IMR-90 (cell line): ENCODE data around the gene A1BG. TPM values are rescaled to one million over a fixed set of nuclear protein-coding genes. Genes with fewer than 3 reads are reported as not detected.

ENCODE experiments used
- ATAC-seq: fragments of 200-7000 bp; cut with Tn5 transposase; 2 replicates; pipeline ENCODE4 v1.9.1; 2020; ENCODE audit warnings: low read depth, mild to moderate bottlenecking, moderate library complexity
- BruUV-seq: library from RNA; stranded (reverse); fragments of 400-500 nt; replicated peaks from 2 replicates; lab custom pipeline; 2021; lab: Mats Ljungman, UMichigan
- CTCF ChIA-PET: fragments of 300-600 bp; formaldehyde crosslinking; extraction: SDS; loops from one replicate; lab custom pipeline; 2021; ENCODE audit warnings: antibody characterized with exemption; lab: Yijun Ruan, JAX
- POLR2A ChIA-PET: fragments of 300-600 bp; sonication (Branson Sonifier 250); formaldehyde crosslinking; loops from one replicate; lab custom pipeline; 2022; ENCODE audit warnings: antibody characterized with exemption; ENCODE audit not compliant: unreplicated experiment; lab: Charles Lee
- DNase-seq: peaks from one replicate; pipeline ENCODE4 v3.0.0; 2013
- H2AFZ ChIP-seq: replicated peaks from 2 replicates; pipeline ENCODE3; 2013; ENCODE audit warnings: low read length, mild to moderate bottlenecking; ENCODE audit not compliant: poor library complexity
- H2AK5ac ChIP-seq: 2 replicates; pipeline ENCODE4 v1.6.1; 2013; ENCODE audit warnings: low read depth, low read length, inconsistent platforms
- H2AK9ac ChIP-seq: replicated peaks from 2 replicates; pipeline ENCODE3; 2013; ENCODE audit warnings: mild to moderate bottlenecking, low read depth, low read length, moderate library complexity; ENCODE audit not compliant: poor library complexity
- H2BK120ac ChIP-seq: 2 replicates; pipeline ENCODE4 v1.6.1; 2013; ENCODE audit warnings: low read depth, low read length, inconsistent platforms
- H2BK15ac ChIP-seq: 3 replicates; pipeline ENCODE4 v1.6.1; 2013; ENCODE audit warnings: low read depth, low read length, inconsistent platforms
- H2BK20ac ChIP-seq: 2 replicates; pipeline ENCODE4 v1.6.1; 2013; ENCODE audit warnings: low read depth, mild to moderate bottlenecking, inconsistent platforms, low read length, moderate library complexity
- H2BK5ac ChIP-seq: 2 replicates; pipeline ENCODE4 v1.6.1; 2013; ENCODE audit warnings: mild to moderate bottlenecking, low read depth, low read length, inconsistent platforms; ENCODE audit not compliant: poor library complexity, severe bottlenecking
- H3K14ac ChIP-seq: replicated peaks from 2 replicates; pipeline ENCODE4 v1.6.1; 2013; ENCODE audit warnings: low read depth, low read length, inconsistent platforms
- H3K18ac ChIP-seq: 2 replicates; pipeline ENCODE4 v1.6.1; 2013; ENCODE audit warnings: low read depth, low read length, control low read depth
- H3K23ac ChIP-seq: 2 replicates; pipeline ENCODE4 v1.6.1; 2013; ENCODE audit warnings: low read depth, low read length, inconsistent platforms
- H3K27ac ChIP-seq: 2 replicates; pipeline ENCODE4 v1.5.1; 2013; ENCODE audit warnings: mild to moderate bottlenecking, control low read depth, low read length; ENCODE audit not compliant: insufficient read depth
- H3K27me3 ChIP-seq: 2 replicates; pipeline ENCODE4 v1.6.1; 2013; ENCODE audit warnings: low read length; ENCODE audit not compliant: control insufficient read depth, insufficient read depth
- H3K36me3 ChIP-seq: 2 replicates; pipeline ENCODE4 v1.6.1; 2013; ENCODE audit warnings: low read length, mixed read lengths; ENCODE audit not compliant: control insufficient read depth, insufficient read depth
- H3K4ac ChIP-seq: 2 replicates; pipeline ENCODE4 v1.6.1; 2013; ENCODE audit warnings: low read depth, low read length, inconsistent platforms
- H3K4me1 ChIP-seq: 2 replicates; pipeline ENCODE4 v1.6.1; 2013; ENCODE audit warnings: low read length, mixed read lengths; ENCODE audit not compliant: control insufficient read depth, insufficient read depth
- H3K4me2 ChIP-seq: 2 replicates; pipeline ENCODE4 v1.6.1; 2013; ENCODE audit warnings: low read depth, mild to moderate bottlenecking, control low read depth, low read length, moderate library complexity
- H3K4me3 ChIP-seq: 2 replicates; pipeline ENCODE4 v1.5.1; 2013; ENCODE audit warnings: low read depth, mild to moderate bottlenecking, control low read depth, low read length, moderate library complexity; ENCODE audit not compliant: insufficient read depth
- H3K56ac ChIP-seq: 2 replicates; pipeline ENCODE4 v1.6.1; 2013; ENCODE audit warnings: low read length, inconsistent platforms; ENCODE audit not compliant: insufficient read depth; ENCODE audit errors: extremely low read depth
- H3K79me1 ChIP-seq, 2 experiments: 2 replicates each; pipeline ENCODE4 v1.6.1; 2013; ENCODE audit warnings: low read length in 2 of 2, inconsistent platforms in 1 of 2, low read depth in 1 of 2
- H3K9ac ChIP-seq: 2 replicates; pipeline ENCODE4 v1.6.1; 2013; ENCODE audit warnings: low read depth, low read length, control low read depth
- H3K9me1 ChIP-seq: 2 replicates; pipeline ENCODE4 v1.6.1; 2013; ENCODE audit warnings: low read length, inconsistent platforms; ENCODE audit not compliant: insufficient read depth
- H3K9me3 ChIP-seq: 2 replicates; pipeline ENCODE4 v1.6.1; 2013; ENCODE audit warnings: low read length; ENCODE audit not compliant: control insufficient read depth, insufficient read depth
- H4K20me1 ChIP-seq: 2 replicates; pipeline ENCODE4 v1.6.1; 2013; ENCODE audit warnings: low read length, inconsistent platforms; ENCODE audit not compliant: insufficient read depth
- H4K5ac ChIP-seq: 2 replicates; pipeline ENCODE4 v1.6.1; 2013; ENCODE audit warnings: mild to moderate bottlenecking, low read depth, low read length, control low read depth
- H4K8ac ChIP-seq, 2 experiments: 2 replicates each; pipeline ENCODE4 v1.6.1; 2013; ENCODE audit warnings: low read depth in 2 of 2, low read length in 2 of 2, control low read depth in 1 of 2, inconsistent platforms in 1 of 2
- H4K91ac ChIP-seq: 2 replicates; pipeline ENCODE4 v1.6.1; 2013; ENCODE audit warnings: low read depth, low read length, inconsistent platforms; ENCODE audit not compliant: insufficient read depth
- CEBPB ChIP-seq: IDR thresholded peaks from 2 replicates; pipeline ENCODE4 v1.6.1; 2012; ENCODE audit warnings: low read depth, low read length, improper control_type of control experiment
- ELK1 ChIP-seq: fragments of 150-350 bp; IDR thresholded peaks from 2 replicates; pipeline ENCODE4 v1.6.1; 2016; ENCODE audit warnings: low read depth, mild to moderate bottlenecking, low read length, moderate library complexity, borderline replicate concordance
- MXI1 ChIP-seq: IDR thresholded peaks from 2 replicates; pipeline ENCODE4 v1.6.1; 2012; ENCODE audit warnings: low read depth, mild to moderate bottlenecking, low read length, moderate library complexity, borderline replicate concordance
- RFX5 ChIP-seq: IDR thresholded peaks from 2 replicates; pipeline ENCODE4 v1.8.0; 2012; ENCODE audit warnings: low read depth, mild to moderate bottlenecking, low read length, moderate library complexity
- SMC3 ChIP-seq: fragments of 150-350 bp; IDR thresholded peaks from 2 replicates; pipeline ENCODE4 v1.6.1; 2016; ENCODE audit warnings: low read depth, mild to moderate bottlenecking, antibody characterized with exemption, low read length, moderate library complexity
- WGBS, 2 experiments: methylation state at CpG; one replicate each; pipeline versions ENCODE4 v1.1.5 to v1.1.7; 2013; ENCODE audit warnings: missing lambda C conversion rate in 2 of 2; ENCODE audit not compliant: insufficient read length in 1 of 2; ENCODE audit errors: extremely low coverage in 2 of 2; 5-methylcytosine and 5-hydroxymethylcytosine counted together
- dilution Hi-C: fragments of 300-500 bp; cut with HindIII; formaldehyde crosslinking; loops from one replicate; pipeline ENCODE4 v1.14.3; 2018; ENCODE audit warnings: low sequenced_read_pairs; ENCODE audit not compliant: unreplicated experiment
- in situ Hi-C: fragments of 300-500 bp; cut with MboI; formaldehyde crosslinking; loops from 3 replicates; pipeline ENCODE4 v1.14.3; 2019; ENCODE audit warnings: low sequenced_read_pairs, inconsistent platforms, mixed read lengths
- intact Hi-C: fragments of 100-400 bp; cut with micrococcal nuclease; formaldehyde crosslinking; loops from 2 replicates; pipeline ENCODE4 v1.10.0; 2022
- polyA plus RNA-seq, 3 experiments: library from polyadenylated mRNA; depleted of rRNA; stranded (reverse); fragments of >200 nt; gene quantifications; 2 replicates each; pipeline ENCODE4 v1.2.3, GENCODE V29; 2012; ENCODE audit warnings: low replicate concordance in 1 of 3
- total RNA-seq: library from RNA; depleted of rRNA; stranded (reverse); fragments of >200 nt; gene quantifications from 2 replicates; pipeline ENCODE4 v1.2.3, GENCODE V29; 2012

Gene A1BG
- total and polyA plus RNA-seq, 2 of the 4 experiments (the other 2 are of a cell fraction), result 4.5 to 54.5 TPM

DNA sequence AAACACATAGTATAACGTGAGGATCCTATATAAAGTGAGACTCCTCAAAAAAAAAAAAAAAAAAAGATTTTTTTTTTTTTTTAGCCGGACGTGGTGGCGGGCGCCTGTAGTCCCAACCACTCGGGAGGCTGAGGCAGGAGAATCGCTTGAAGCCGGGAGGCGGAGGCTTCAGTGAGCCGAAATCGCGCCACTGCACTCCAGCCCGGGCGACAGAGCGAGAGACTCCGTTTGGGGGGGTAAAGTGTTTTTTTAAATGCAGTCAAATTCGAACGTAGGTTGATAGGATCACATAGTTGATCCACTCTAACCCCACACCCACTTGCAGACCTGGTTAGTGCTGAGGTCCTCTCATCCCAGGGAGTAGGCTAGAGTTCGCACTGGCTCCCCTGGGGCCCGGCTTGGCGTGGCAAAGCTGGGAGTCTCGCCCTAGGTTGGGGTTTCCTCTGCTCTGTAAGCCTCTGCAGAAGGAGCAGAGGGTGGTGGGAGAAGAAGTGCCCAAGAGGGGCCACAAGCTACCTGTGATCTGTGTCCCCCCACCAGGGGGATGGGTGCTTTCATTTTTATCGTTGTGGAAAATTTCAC, 48.6 kb upstream of the A1BG start:
- Histone ChIP-seq H4K91ac (no peak overlapping the region), H3K79me1 (peaks cover 7 to 18% of the 10 kb centered on the region in 2 experiments; a peak in 3 of 4 replicates), H2BK15ac (no peak overlapping the region), H2BK20ac (no peak overlapping the region), H2BK5ac (no peak overlapping the region), H2AK5ac (no peak overlapping the region), H4K20me1 (no peaks in the 10 kb centered on the region; the same call in 1 of the 2 replicates), H2AFZ (peak overlapping the region; percentile 71), H3K4me1 (peaks cover 5% of the 10 kb centered on the region), H3K27me3 (no peaks in the 10 kb centered on the region), H3K4me3 (peak overlapping the region; percentile 66), H3K9me1 (peaks cover 5% of the 10 kb centered on the region), H3K18ac (no peak overlapping the region), H3K9me3 (no peaks in the 10 kb centered on the region), H3K4ac (no peak overlapping the region), H3K23ac (no peak overlapping the region), H4K8ac (no peak overlapping the region), H3K36me3 (no peaks in the 10 kb centered on the region), H3K4me2 (peak overlapping the region; percentile 81), H3K56ac (no peak overlapping the region), H2AK9ac (peak overlapping the region; percentile 52), H4K5ac (no peak overlapping the region), H3K14ac (no peak overlapping the region), H3K9ac (no peak overlapping the region), H3K27ac (no peak overlapping the region), H2BK120ac (no peak overlapping the region)
- POLR2A ChIA-PET, result no interaction called here
- dilution Hi-C loops, result no loop called here
- WGBS, 2 experiments, result no CpG with 5 or more reads among the region's 23 CpGs
- intact Hi-C loops, result no loop called here
- no TSS peak for BruUV-seq
- ATAC-seq, result no peak
- in situ Hi-C loops, result no loop called here
- no peak for TF ChIP-seq RFX5
- TF ChIP-seq SMC3, result no peak
- TF ChIP-seq CEBPB, result no peak
- no peak for TF ChIP-seq MXI1
- TF ChIP-seq ELK1, result no peak
- CTCF ChIA-PET, result no interaction called here
- no peak for DNase-seq
